Transverse colon (tissue), 4 donors: Measurements from ENCODE around the gene GNLY.

ENCODE experiments used
- POLR2AphosphoS5 ChIP-seq, 3 donors: sonication (generic); formaldehyde crosslinking; IDR thresholded peaks; one replicate each; pipeline ENCODE4 v1.6.1; 2016; ENCODE audit warnings: antibody characterized with exemption in 3 of 3
- TF ChIP-seq, protein P1 (sequence below), 5 experiments: fragments of 200-600 bp in 3 of 5; fragments of 450-650 bp in 2 of 5; sonication (generic) in 3 of 5; IDR thresholded peaks; 1 replicate in 2 of 5; 2 replicates in 3 of 5; pipeline ENCODE4 v1.5.1; 2016 to 2017; ENCODE audit warnings: antibody characterized with exemption in 5 of 5, inconsistent platforms in 3 of 5, mild to moderate bottlenecking in 2 of 5, moderate library complexity in 1 of 5

DNA sequence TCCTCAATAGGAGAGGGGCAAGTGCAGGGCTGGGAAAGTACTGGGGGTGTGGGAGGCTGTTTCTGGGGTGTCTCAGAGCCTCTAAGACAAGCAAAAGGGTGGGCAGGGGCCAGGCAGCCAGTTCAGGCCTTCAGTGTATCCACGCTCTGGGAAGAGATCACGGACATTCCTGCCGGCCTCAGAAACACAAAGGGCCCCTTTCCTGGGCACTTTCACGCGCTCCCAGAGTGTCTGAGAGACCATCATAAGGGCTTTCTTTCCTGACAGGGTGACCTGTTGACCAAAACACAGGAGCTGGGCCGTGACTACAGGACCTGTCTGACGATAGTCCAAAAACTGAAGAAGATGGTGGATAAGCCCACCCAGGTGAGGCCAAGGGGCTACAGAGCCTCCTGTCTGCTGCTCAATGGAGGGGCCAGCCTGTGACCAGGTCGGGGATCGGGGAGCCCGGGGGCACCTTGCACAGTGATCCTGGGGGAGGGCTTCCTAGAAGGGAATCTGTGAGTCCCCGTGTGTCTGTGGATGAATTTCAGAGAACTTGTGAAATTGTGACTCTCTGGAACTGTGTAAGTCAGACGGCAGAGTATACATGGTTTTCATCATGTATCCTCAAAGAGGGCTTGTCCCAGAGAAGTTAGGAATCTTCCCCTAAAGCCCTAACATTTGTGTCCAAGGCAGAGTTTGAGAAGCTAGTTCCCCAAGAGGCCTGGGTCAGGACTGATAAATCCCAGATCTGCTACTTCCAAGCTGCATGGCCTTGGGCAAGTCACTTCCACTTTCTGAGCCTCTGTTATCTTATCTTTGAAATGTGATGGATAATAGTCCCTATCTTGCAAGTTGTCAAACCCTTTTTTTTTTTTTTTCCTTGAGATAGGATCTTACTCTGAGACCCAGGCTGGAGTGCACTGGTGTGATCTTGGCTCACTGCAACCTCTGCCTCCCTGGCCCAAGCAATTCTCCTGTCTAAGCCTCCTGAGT, 1.8 kb downstream of the GNLY start:
- TF ChIP-seq, protein P1, sequence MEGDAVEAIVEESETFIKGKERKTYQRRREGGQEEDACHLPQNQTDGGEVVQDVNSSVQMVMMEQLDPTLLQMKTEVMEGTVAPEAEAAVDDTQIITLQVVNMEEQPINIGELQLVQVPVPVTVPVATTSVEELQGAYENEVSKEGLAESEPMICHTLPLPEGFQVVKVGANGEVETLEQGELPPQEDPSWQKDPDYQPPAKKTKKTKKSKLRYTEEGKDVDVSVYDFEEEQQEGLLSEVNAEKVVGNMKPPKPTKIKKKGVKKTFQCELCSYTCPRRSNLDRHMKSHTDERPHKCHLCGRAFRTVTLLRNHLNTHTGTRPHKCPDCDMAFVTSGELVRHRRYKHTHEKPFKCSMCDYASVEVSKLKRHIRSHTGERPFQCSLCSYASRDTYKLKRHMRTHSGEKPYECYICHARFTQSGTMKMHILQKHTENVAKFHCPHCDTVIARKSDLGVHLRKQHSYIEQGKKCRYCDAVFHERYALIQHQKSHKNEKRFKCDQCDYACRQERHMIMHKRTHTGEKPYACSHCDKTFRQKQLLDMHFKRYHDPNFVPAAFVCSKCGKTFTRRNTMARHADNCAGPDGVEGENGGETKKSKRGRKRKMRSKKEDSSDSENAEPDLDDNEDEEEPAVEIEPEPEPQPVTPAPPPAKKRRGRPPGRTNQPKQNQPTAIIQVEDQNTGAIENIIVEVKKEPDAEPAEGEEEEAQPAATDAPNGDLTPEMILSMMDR (IDR thresholded peaks at IDR 0.05), result no peak
- no peak for TF ChIP-seq POLR2AphosphoS5 (IDR thresholded peaks at IDR 0.05)
